OCI-LY1 (cell line): Measurements from ENCODE around the gene FZR1.

Experiments used
- CTCF ChIP-seq: fragments of 200-600 bp; sonication (generic), shearing (Covaris generic); IDR thresholded peaks from 2 replicates; pipeline ENCODE4 v1.5.1; 2017; ENCODE audit warnings: mild to moderate bottlenecking, antibody characterized with exemption, low read length, moderate library complexity, mixed read lengths
- EZH2 ChIP-seq: fragments of 200-600 bp; sonication (generic), shearing (Covaris generic); IDR thresholded peaks from 2 replicates; pipeline ENCODE4 v1.8.0; 2017; ENCODE audit warnings: borderline replicate concordance, mixed run types, mild to moderate bottlenecking, antibody characterized with exemption, low read length, moderate library complexity, mixed read lengths

GRCh38 chr19:3535981-3536380 is 29.9 kb downstream of the FZR1 start:
- TF ChIP-seq CTCF: no peak
- TF ChIP-seq EZH2: no peak
